ENCODE measurements around the gene FYN. TPM values are rescaled to one million over a fixed set of nuclear protein-coding genes. Genes with fewer than 3 reads are reported as not detected.

Gene FYN
- total RNA-seq, 2 donors from 2014 or later = 60.4 to 75.8 TPM

- ATAC-seq (no peak), DNase-seq (no peak)
- intact Hi-C loops (cut with DNase I) = no loop called here
Measured at GRCh38 chr6:111747829-111748228, 125.4 kb downstream of the FYN start.

DNA sequence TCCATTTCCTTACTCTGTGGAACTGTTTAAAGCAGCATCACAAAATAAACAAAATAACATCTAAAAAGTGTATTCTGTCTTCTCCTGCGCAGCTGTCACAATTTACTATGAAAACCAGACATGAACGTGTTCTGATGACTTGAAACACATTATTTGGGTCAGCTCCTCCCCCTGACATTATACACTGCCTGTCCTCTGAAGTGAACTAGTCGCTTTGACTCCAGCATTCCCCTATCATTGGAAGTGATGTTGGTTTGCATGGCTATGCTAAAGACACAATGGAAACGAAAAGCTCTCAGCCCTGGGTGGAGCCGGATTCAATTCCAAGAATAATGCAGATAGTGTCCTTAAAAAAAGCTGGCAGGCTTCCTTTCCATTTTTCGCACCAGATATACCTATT is 125.9 kb downstream of the FYN start:
- intact Hi-C loops (cut with DNase I) = no loop called here
- ATAC-seq (no peak), DNase-seq (no peak)

DNA sequence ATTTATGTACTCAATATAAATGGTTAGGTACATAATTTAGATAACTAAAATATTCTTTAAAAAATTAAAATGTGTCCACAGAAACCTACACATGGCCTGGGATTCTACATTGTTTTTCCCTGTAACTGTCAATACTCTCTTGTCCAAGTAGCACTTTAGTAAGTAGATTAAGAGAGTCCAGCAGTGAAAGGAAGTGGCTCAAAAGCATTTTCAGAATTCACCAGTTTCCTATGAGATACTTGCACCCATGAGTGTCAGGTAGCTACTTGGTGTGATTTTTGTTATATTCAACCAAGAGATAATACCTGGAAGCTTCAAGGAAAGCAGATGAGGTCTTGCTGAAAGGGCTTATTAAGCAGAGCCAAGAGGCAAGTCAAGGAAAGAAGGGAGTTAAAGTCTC is 126.3 kb downstream of the FYN start:
- intact Hi-C loops (cut with DNase I) = no loop called here
- DNase-seq (no peak), ATAC-seq (no peak)

- intact Hi-C loops (cut with DNase I) = no loop called here
- DNase-seq (no peak), ATAC-seq (no peak)
Measured at GRCh38 chr6:111745636-111746035, 127.6 kb downstream of the FYN start.

DNA sequence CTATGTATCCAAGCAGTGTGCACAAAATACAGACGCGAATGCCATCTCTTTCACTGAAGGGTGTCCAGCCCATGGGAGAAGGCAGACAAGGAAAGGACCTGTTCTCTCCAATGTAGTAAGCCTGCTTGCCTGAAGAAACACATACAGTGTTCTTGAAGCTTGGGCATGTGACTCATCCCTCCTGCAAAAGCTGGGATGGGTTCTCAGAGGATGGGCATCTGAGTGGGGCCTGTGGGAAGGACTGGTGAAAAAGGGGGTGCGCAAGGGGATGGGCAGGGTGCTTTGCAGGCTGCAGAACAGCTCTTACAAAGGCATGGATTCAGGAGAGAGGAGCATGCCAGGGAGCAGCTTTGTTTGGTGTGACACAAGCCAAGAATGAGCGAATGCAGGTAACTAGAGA is 128.1 kb downstream of the FYN start:
- ATAC-seq (peak in 1 of 2 donors; percentile 13), DNase-seq (no peak)
- intact Hi-C loops (cut with DNase I) = no loop called here

DNA sequence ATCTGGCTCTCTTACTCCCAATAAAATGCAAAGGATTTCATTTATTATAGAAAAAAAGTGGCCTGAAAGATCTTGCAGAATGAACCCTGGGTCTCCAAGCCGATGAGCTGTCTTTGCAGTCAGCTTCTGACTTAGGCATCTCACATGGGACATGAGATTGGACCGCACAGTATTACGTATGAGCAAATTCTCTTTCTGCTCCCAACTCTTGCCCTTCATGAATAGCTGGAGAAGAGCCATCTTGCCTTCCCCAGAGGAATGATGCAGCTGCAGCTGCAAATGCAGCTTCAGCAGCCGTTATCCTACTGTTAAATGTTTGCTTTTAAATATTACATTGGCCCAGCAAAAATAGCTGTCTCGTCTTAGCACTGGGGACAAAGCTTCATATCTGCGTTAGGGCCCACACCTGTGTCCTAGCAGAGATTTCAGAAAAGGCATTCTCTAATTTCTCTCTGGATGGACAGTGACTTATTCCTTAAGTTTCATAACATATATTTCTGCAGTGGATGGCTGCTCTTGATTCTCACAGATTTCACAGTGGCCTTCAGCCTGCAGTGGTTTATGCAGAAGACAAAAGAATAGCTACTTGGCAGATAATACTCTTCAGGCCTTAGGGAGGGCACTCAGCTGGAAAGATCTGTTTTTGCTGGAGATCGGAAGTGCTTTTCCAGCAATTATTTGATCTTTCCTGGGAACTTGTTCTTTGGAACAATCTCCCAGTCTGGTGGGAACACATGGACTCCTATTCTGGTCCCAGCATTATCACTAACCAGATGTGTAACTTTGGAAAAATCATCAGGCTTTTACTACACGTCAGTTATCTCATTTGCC is 129.2 kb downstream of the FYN start:
- intact Hi-C loops (cut with DNase I) = no loop called here
- ATAC-seq (peak; percentile 85 to 94), DNase-seq (peak; percentile 60)

GRCh38 chr6:111743360-111743759 is 129.9 kb downstream of the FYN start:
- DNase-seq = no peak
- intact Hi-C loops (cut with DNase I) = no loop called here
- peak in 1 of 2 donors; percentile 22 for ATAC-seq

- no peak for DNase-seq
- intact Hi-C loops (cut with DNase I) = no loop called here
- no peak for ATAC-seq
Measured at GRCh38 chr6:111741177-111741952, 131.9 kb downstream of the FYN start.

DNA sequence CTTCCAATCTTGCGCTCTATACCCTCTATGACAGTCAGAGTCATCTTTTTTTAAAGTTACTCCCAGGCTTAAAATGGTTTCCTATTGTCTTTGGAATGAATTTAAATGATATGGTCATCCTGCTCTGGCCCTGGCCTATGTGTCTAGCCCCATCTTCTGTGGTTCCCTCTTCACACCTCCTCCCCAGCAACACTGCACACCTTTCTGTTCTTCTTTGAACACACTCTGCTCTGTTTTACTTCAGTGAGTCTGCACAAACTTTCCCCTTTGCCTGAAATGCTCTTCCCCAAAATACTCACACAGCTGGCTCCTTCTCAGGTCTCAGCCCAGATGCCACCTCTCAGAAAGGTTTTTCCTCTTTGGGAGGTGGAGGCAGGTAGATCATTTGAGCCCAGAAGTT is 132.7 kb downstream of the FYN start:
- intact Hi-C loops (cut with DNase I) = no loop called here
- no peak for ATAC-seq

DNA sequence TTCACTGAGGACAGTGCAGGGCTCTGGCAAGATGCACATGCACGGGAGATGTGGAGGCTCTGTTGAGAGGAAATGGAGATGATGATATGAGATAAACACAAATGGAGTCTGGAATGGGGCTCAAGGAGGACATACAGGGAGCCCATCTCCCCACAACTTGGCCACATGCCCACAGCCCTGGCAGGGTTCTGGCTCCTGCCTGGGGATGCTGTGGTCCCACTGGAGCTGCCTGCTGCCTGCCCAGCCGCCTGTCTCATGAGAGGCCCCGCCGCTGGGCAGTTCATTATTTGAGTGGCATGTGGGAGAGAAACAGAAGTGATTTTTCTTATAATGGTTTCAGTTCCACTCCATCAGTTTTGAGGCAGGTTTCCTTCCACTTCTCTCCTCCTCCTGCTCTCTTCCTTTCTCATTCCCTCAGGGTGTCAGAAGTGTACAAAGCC is 134.0 kb downstream of the FYN start:
- no peak for ATAC-seq
- intact Hi-C loops (cut with DNase I) = no loop called here
- DNase-seq = no peak

More for the DNA sequence above, 132.7 kb downstream of the FYN start:
- no peak for DNase-seq

GRCh38 chr6:111738631-111739030 is 134.6 kb downstream of the FYN start:
- ATAC-seq = no peak
- intact Hi-C loops (cut with DNase I) = no loop called here
- DNase-seq = no peak

- DNase-seq = no peak
- intact Hi-C loops (cut with DNase I) = no loop called here
- ATAC-seq = no peak
Measured at GRCh38 chr6:111738156-111738555, 135.1 kb downstream of the FYN start.

GRCh38 chr6:111737065-111737521 is 136.2 kb downstream of the FYN start:
- ATAC-seq = peak in 1 of 2 donors; percentile 25
- DNase-seq = no peak
- intact Hi-C loops (cut with DNase I) = no loop called here

- intact Hi-C loops (cut with DNase I) = no loop called here
- ATAC-seq (no peak), DNase-seq (no peak)
Measured at GRCh38 chr6:111736005-111736608, 137.1 kb downstream of the FYN start.

DNA sequence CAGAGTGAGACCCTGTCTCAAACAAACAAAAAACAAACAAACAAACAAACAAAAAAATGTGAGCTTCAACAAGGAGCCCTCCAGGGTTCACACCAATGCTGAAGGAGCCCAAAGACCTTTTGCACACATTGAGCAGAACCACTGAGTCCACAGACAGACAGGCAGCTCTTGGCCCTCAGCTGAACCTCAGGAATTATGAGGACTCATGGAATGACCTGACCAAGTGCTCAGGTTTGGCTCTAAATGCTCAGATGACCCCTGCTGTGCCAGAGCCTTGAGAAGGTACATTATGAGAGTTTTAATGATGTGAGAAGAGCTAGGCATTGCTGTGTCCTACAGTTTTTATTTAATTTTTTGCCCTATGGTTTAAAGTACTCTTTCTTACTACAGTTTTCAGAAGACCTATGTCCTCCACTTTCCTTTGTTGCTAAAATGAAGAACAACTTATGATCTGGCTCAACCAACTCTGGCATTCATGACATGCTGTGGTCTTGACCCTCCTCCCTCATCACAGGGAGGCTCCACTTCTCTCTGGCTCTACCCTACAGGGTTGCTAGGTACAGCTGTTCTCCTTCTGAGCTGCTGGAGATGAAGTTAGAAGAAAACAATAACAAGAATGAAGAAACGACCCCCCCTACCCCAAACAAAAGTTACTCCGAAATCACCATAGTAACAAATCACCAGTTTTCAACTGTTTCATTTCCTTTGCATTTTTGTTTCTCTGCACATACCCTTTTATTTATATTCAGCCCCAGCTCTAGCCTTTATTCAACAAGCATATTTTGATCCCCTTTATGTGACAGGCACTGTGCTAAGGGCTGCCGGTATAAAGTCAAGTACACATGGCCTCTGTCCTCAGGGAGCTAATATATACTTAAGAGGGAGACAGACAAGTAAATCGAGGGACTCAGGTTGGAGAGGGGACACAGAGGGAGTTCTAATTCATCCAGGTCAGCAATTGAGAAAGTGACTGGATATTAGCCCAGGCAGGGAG is 138.9 kb downstream of the FYN start:
- DNase-seq = no peak
- intact Hi-C loops (cut with DNase I) = no loop called here
- ATAC-seq = no peak

DNA sequence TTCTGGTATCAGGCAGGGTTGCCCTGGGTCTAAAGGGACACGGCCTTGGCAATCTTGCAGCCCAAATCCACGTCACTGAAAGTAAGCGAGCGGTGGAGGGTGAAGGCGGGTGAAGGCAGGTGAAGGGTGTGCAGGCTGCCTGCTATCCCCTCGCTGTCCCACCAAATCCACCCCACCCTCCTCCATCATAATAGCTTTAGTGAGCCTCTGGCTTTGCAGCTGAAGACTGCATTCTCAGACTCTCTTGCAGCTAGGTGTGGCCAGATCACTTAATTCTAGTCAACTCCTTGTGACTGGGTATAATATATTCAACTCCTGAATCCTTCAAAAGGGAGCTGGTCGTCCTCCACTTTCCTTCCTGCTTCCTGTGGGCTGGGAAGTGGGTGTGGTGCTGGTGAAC is 140.9 kb downstream of the FYN start:
- ATAC-seq = no peak
- intact Hi-C loops (cut with DNase I) = no loop called here
- DNase-seq = no peak

DNA sequence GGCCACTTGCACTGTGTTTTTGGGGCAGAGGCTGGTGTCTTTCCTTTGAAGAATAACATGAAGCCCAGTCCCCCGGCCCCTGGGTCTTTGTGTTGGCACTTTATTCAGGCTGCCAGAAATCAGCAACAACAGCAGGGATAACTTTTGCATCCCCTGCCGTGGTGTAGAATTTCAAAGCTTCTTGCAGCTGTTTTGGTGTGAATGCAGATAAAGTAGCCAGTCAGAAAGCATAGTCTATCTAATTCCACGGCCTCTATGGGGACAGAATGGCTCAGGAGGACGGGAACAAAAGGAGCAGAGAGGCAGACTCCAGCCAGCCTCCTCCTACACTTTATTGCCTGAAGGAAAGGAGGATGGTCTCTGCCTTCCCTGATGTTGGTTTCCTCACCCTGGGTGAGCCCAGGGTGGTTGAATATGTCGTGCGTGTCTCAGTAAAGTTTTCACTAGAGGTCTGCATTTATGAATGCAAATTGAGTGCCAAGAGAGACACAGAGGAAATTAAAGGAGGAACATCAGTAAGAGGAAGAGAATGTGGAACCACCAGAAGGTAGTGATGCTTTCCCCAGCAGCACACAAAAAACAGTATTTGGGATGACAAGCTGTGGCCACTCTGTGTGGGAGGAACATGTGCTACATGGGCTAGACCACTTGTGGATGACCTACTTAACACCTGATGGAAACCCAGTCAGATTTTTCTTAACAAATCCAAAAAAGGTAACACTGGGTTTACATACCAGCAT is 141.6 kb downstream of the FYN start:
- ATAC-seq (peak in 1 of 2 donors; percentile 10), DNase-seq (no peak)
- intact Hi-C loops (cut with DNase I) = no loop called here

DNA sequence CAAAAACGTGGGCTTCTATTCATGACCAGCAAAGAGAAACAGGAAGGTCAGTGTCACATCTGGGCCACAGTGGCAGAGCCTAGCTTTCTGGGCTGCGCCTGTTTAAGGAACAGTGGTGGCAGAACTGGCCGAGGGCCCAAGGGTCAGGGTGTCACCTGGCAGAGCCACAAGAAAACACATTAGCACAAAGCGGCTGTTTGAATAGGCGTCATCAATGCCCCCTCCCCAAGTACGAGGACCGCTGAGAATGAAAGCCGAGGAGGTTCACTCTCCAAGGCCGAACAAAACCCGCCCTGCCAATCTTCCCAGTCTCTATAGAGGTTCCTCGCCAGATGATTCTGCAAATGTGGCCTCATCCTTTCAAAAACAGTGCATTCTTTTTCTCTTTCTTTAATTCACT is 142.4 kb downstream of the FYN start:
- peak; percentile 80 to 81 for ATAC-seq
- intact Hi-C loops (cut with DNase I) = no loop called here

More for the DNA sequence above, 142.4 kb downstream of the FYN start:
- DNase-seq = peak; percentile 71
